HG03066 (cell line): ENCODE data around the gene TTC28.

Source experiments
- ATAC-seq: cut with Tn5 transposase; IDR thresholded peaks from one replicate; pipeline ENCODE4 v1.9.1; 2021; ENCODE audit warnings: low read depth; ENCODE audit not compliant: unreplicated experiment

TTC28 gene

GRCh38 chr22:27962268-27963044 is 717.2 kb downstream of the TTC28 start:
- no peak for ATAC-seq

- ATAC-seq: no peak
Observed at GRCh38 chr22:27961680-27962079, 718.0 kb downstream of the TTC28 start.

- ATAC-seq: no peak
Observed at GRCh38 chr22:27961182-27961581, 718.5 kb downstream of the TTC28 start.

- no peak for ATAC-seq
Observed at GRCh38 chr22:27959335-27960090, 720.1 kb downstream of the TTC28 start.

- ATAC-seq: no peak
Observed at GRCh38 chr22:27952779-27953178, 726.9 kb downstream of the TTC28 start.

- no peak for ATAC-seq
Observed at GRCh38 chr22:27952091-27952490, 727.5 kb downstream of the TTC28 start.

- no peak for ATAC-seq
Observed at GRCh38 chr22:27949421-27949820, 730.2 kb downstream of the TTC28 start.

- no peak for ATAC-seq
Observed at GRCh38 chr22:27948569-27948968, 731.1 kb downstream of the TTC28 start.

GRCh38 chr22:27947448-27947847 is 732.2 kb downstream of the TTC28 start:
- ATAC-seq: no peak

- ATAC-seq: no peak
Observed at GRCh38 chr22:27941143-27941542, 738.5 kb downstream of the TTC28 start.

GRCh38 chr22:27937453-27937852 is 742.2 kb downstream of the TTC28 start:
- no peak for ATAC-seq

GRCh38 chr22:27935897-27936296 is 743.7 kb downstream of the TTC28 start:
- no peak for ATAC-seq

- no peak for ATAC-seq
Observed at GRCh38 chr22:27934069-27934468, 745.6 kb downstream of the TTC28 start.

- no peak for ATAC-seq
Observed at GRCh38 chr22:27933186-27933983, 746.3 kb downstream of the TTC28 start.

GRCh38 chr22:27930331-27931060 is 749.1 kb downstream of the TTC28 start:
- no peak for ATAC-seq
